ENCODE measurements around the gene INSYN1.

- TF ChIP-seq CTCF (IDR thresholded peaks at IDR 0.05) (no peak), POLR2AphosphoS5 (IDR thresholded peaks at IDR 0.05) (no peak), POLR2A (IDR thresholded peaks at IDR 0.05) (no peak)
Measured at GRCh38 chr15:73709241-73709640, 43.9 kb downstream of the INSYN1 start.

Measured in prostate gland (tissue), 2 donors.